CD14-positive monocyte (primary cell): Measurements from ENCODE around the gene TMCC1. TPM values are rescaled to one million over a fixed set of nuclear protein-coding genes. Genes with fewer than 3 reads are reported as not detected.
A peak's percentile ranks its signal among the peaks of the same experiment; 100 is the strongest.

ENCODE experiments used
- DNase-seq, 3 donors: peaks; one replicate each; pipeline ENCODE4 v3.0.0-alpha.2; 2011 to 2022
- H2AFZ ChIP-seq: 2 replicates; pipeline ENCODE4 v1.6.0; 2012; ENCODE audit warnings: mild to moderate bottlenecking, low read depth, low read length, inconsistent platforms; ENCODE audit not compliant: insufficient read depth, poor library complexity, severe bottlenecking
- H3K27ac ChIP-seq, 2 donors: 1 replicate in 1 of 2; 2 replicates in 1 of 2; pipeline ENCODE4 v1.5.1; 2012 to 2013; ENCODE audit warnings: low read length in 2 of 2, control low read depth in 1 of 2, inconsistent platforms in 1 of 2, low read depth in 1 of 2, mild to moderate bottlenecking in 1 of 2
- H3K27me3 ChIP-seq, 2 donors: one replicate each; pipeline versions ENCODE4 v1.6.0 to v1.6.1; 2011 to 2013; ENCODE audit warnings: low read length in 2 of 2; ENCODE audit not compliant: control insufficient read depth in 2 of 2, insufficient read depth in 2 of 2
- H3K36me3 ChIP-seq, 2 donors: replicated peaks in 1 of 2; 1 replicate in 1 of 2; 2 replicates in 1 of 2; pipeline versions ENCODE4 v1.5.1 to v1.6.1; 2012 to 2013; ENCODE audit warnings: low read length in 2 of 2, control low read depth in 1 of 2, inconsistent platforms in 1 of 2, mild to moderate bottlenecking in 1 of 2; ENCODE audit not compliant: insufficient read depth in 2 of 2, control insufficient read depth in 1 of 2
- H3K4me1 ChIP-seq, 2 donors: 1 replicate in 1 of 2; 2 replicates in 1 of 2; pipeline versions ENCODE4 v1.5.1 to v1.6.1; 2012 to 2013; ENCODE audit warnings: low read length in 2 of 2, control low read depth in 1 of 2, inconsistent platforms in 1 of 2, mild to moderate bottlenecking in 1 of 2, moderate library complexity in 1 of 2; ENCODE audit not compliant: insufficient read depth in 2 of 2, control insufficient read depth in 1 of 2
- H3K4me2 ChIP-seq: replicated peaks from 2 replicates; pipeline ENCODE3; 2012; ENCODE audit warnings: low read length, moderate library complexity, mild to moderate bottlenecking; ENCODE audit not compliant: poor library complexity, severe bottlenecking; ENCODE audit errors: extremely low read depth
- H3K4me3 ChIP-seq, 3 experiments: fragments of 200-600 bp in 1 of 3; sonication (generic) in 1 of 3; replicated peaks in 1 of 3; 1 replicate in 2 of 3; 2 replicates in 1 of 3; pipeline ENCODE4 v1.5.1; 2011 to 2013; ENCODE audit warnings: low read length in 3 of 3, mild to moderate bottlenecking in 3 of 3, control low read depth in 2 of 3, low read depth in 2 of 3, inconsistent platforms in 1 of 3, moderate library complexity in 1 of 3
- H3K79me2 ChIP-seq: 2 replicates; pipeline ENCODE4 v1.6.0; 2012; ENCODE audit warnings: mild to moderate bottlenecking, control low read depth, inconsistent platforms, low read length, moderate library complexity; ENCODE audit not compliant: insufficient read depth
- H3K9ac ChIP-seq: 2 replicates; pipeline ENCODE4 v1.6.0; 2017; ENCODE audit warnings: low read length, mild to moderate bottlenecking; ENCODE audit not compliant: insufficient read depth, poor library complexity, severe bottlenecking
- H3K9me3 ChIP-seq, 2 donors: replicated peaks in 1 of 2; 1 replicate in 1 of 2; 2 replicates in 1 of 2; pipeline versions ENCODE4 v1.5.1 to v1.6.1; 2012 to 2013; ENCODE audit warnings: low read length in 2 of 2, control low read depth in 1 of 2; ENCODE audit not compliant: control insufficient read depth in 1 of 2, insufficient read depth in 1 of 2
- H4K20me1 ChIP-seq: 2 replicates; pipeline ENCODE4 v1.6.0; 2012; ENCODE audit warnings: mild to moderate bottlenecking, low read length, control low read depth, moderate library complexity; ENCODE audit not compliant: insufficient read depth
- H3K27ac Mint-ChIP-seq, 7 donors: one replicate each; pipeline ENCODE4 v1.8.0; 2020; ENCODE audit warnings: mild to moderate bottlenecking in 7 of 7, mixed read lengths in 7 of 7, moderate library complexity in 6 of 7, inconsistent platforms in 2 of 7
- H3K27me3 Mint-ChIP-seq, 3 donors: one replicate each; pipeline ENCODE4 v1.8.0; 2021 to 2022; ENCODE audit warnings: low read depth in 3 of 3, mild to moderate bottlenecking in 3 of 3, mixed read lengths in 3 of 3, moderate library complexity in 3 of 3, inconsistent platforms in 1 of 3
- H3K36me3 Mint-ChIP-seq, 2 donors: one replicate each; pipeline ENCODE4 v1.8.0; 2020; ENCODE audit warnings: mixed read lengths in 2 of 2, inconsistent platforms in 1 of 2, mild to moderate bottlenecking in 1 of 2
- H3K4me1 Mint-ChIP-seq: one replicate; pipeline ENCODE4 v1.8.0; 2020; ENCODE audit warnings: mild to moderate bottlenecking, mixed read lengths
- H3K4me3 Mint-ChIP-seq, 2 donors: one replicate each; pipeline ENCODE4 v1.8.0; 2020; ENCODE audit warnings: mild to moderate bottlenecking in 2 of 2, mixed read lengths in 2 of 2, moderate library complexity in 1 of 2
- H3K9me3 Mint-ChIP-seq, 7 donors: one replicate each; pipeline ENCODE4 v1.8.0; 2020 to 2022; ENCODE audit warnings: mixed read lengths in 7 of 7, mild to moderate bottlenecking in 6 of 7, moderate library complexity in 6 of 7, inconsistent platforms in 2 of 7
- CTCF ChIP-seq: fragments of 200-600 bp; IDR thresholded peaks from one replicate; pipeline ENCODE4 v1.8.0; 2022; ENCODE audit warnings: antibody characterized with exemption, mild to moderate bottlenecking
- WGBS: methylation state at CpG from one replicate; pipeline ENCODE4 v1.1.5; 2013; ENCODE audit warnings: missing lambda C conversion rate; ENCODE audit not compliant: insufficient coverage; 5-methylcytosine and 5-hydroxymethylcytosine counted together
- intact Hi-C, 2 donors: fragments of 100-400 bp; cut with micrococcal nuclease; formaldehyde crosslinking; loops; one replicate each; pipeline versions ENCODE4 v1.15.0 to v1.15.1; 2023
- polyA plus RNA-seq, 3 donors: library from polyadenylated mRNA; depleted of rRNA in 1 of 3; unstranded in 2 of 3; stranded (reverse) in 1 of 3; fragments of 300-500 nt in 2 of 3; fragments of >200 nt in 1 of 3; fragmentation: Illumina TruSeq in 2 of 3; gene quantifications; 1 replicate in 2 of 3; 2 replicates in 1 of 3; pipeline ENCODE4 v1.2.3, GENCODE V29; 2012 to 2021

TMCC1 gene
- polyA plus RNA-seq, 3 donors = 5.0 to 10.2 (median 5.0) TPM

- Histone ChIP-seq H3K4me3 (no peak overlapping the region), H3K4me1 (no peaks in the 10 kb centered on the region), H3K79me2 (no peaks in the 10 kb centered on the region), H3K9me3 (no peaks in the 10 kb centered on the region), H3K4me2 (no peak overlapping the region), H3K27me3 (no peaks in the 10 kb centered on the region), H3K9ac (no peak overlapping the region), H2AFZ (no peak overlapping the region), H4K20me1 (peaks cover 29% of the 10 kb centered on the region), H3K36me3 (no peaks in the 10 kb centered on the region), H3K27ac (no peak overlapping the region)
- WGBS = 100% methylated on average over 2 of the region's 4 CpGs
- no peaks in the 10 kb centered on the region for H3K9me3 Mint-ChIP-seq
- peaks cover 6% of the 10 kb centered on the region for H3K4me1 Mint-ChIP-seq
- no peak overlapping the region for H3K4me3 Mint-ChIP-seq
- no peak overlapping the region for H3K27ac Mint-ChIP-seq
- intact Hi-C loops = no loop called here
- no peaks in the 10 kb centered on the region for H3K27me3 Mint-ChIP-seq
- no peak for DNase-seq
- TF ChIP-seq CTCF = no peak
- no peaks in the 10 kb centered on the region for H3K36me3 Mint-ChIP-seq
These were observed 175.3 kb downstream of the TMCC1 start for GRCh38 chr3:129718201-129718600.

- DNase-seq = no peak
- H3K36me3 ChIP-seq = no peaks in the 10 kb centered on the region
- no peak overlapping the region for H3K27ac ChIP-seq
- Mint-ChIP-seq H3K36me3 (no peaks in the 10 kb centered on the region), H3K4me1 (peaks cover 6% of the 10 kb centered on the region), H3K9me3 (no peaks in the 10 kb centered on the region), H3K4me3 (no peak overlapping the region), H3K27ac (peak overlapping the region in 1 of 7 donors; percentile 73), H3K27me3 (no peaks in the 10 kb centered on the region)
- WGBS = no CpG with 5 or more reads among the region's 2 CpGs
- H3K27me3 ChIP-seq = no peaks in the 10 kb centered on the region
- H3K4me3 ChIP-seq = no peak overlapping the region
- no peaks in the 10 kb centered on the region for H3K4me1 ChIP-seq
- intact Hi-C loops = no loop called here
- H3K4me2 ChIP-seq = no peak overlapping the region
- peaks cover 20% of the 10 kb centered on the region for H4K20me1 ChIP-seq
- H3K79me2 ChIP-seq = no peaks in the 10 kb centered on the region
- no peak for TF ChIP-seq CTCF
- no peaks in the 10 kb centered on the region for H3K9me3 ChIP-seq
- no peak overlapping the region for H3K9ac ChIP-seq
- H2AFZ ChIP-seq = no peak overlapping the region
These were observed 177.7 kb downstream of the TMCC1 start for GRCh38 chr3:129715854-129716253.
